ENCODE measurements around the gene TBC1D22A.

GRCh38 chr22:47149976-47150375 lies 387.5 kb downstream of the TBC1D22A start:
- TF ChIP-seq CTCF (IDR thresholded peaks at IDR 0.05): no peak
- TF ChIP-seq POLR2A (IDR thresholded peaks at IDR 0.05): no peak

Data from ovary (tissue), 3 donors.